Thoracic aorta (tissue), 2 donors: Measurements from ENCODE around the gene KCNK18. TPM values are rescaled to one million over a fixed set of nuclear protein-coding genes. Genes with fewer than 3 reads are reported as not detected.

ENCODE experiments used
- ATAC-seq: fragments of 150-250 bp; one replicate; pipeline ENCODE4 v1.8.0; 2017; ENCODE audit warnings: low read depth; ENCODE audit not compliant: insufficient number of reproducible peaks, low FRiP score
- DNase-seq: peaks from one replicate; pipeline ENCODE4 v3.0.0-alpha.2; 2020; ENCODE audit warnings: low spot score
- H3K27ac ChIP-seq, 2 donors: fragments of 200-600 bp; sonication (generic); 1 replicate in 1 of 2; 2 replicates in 1 of 2; pipeline ENCODE4 v1.5.1; 2016; ENCODE audit warnings: mild to moderate bottlenecking in 2 of 2, moderate library complexity in 2 of 2
- H3K27me3 ChIP-seq: fragments of 200-600 bp; sonication (generic); replicated peaks from 2 replicates; pipeline ENCODE4 v1.6.0; 2016; ENCODE audit warnings: mild to moderate bottlenecking; ENCODE audit not compliant: insufficient read depth
- H3K36me3 ChIP-seq: fragments of 200-600 bp; sonication (generic); one replicate; pipeline ENCODE4 v1.5.1; 2016
- H3K4me1 ChIP-seq, 2 donors: fragments of 200-600 bp; sonication (generic); 1 replicate in 1 of 2; 2 replicates in 1 of 2; pipeline versions ENCODE4 v1.5.1 to v1.6.0; 2016; ENCODE audit warnings: low read depth in 2 of 2, mild to moderate bottlenecking in 1 of 2; ENCODE audit not compliant: control insufficient read depth in 1 of 2
- H3K4me3 ChIP-seq: fragments of 200-600 bp; sonication (generic); 2 replicates; pipeline ENCODE4 v1.5.1; 2016; ENCODE audit warnings: mild to moderate bottlenecking
- H3K9me3 ChIP-seq: fragments of 200-600 bp; sonication (generic); 2 replicates; pipeline ENCODE4 v1.5.1; 2016
- total RNA-seq, 2 donors: library from RNA; depleted of rRNA; stranded (reverse); fragments of >200 nt; gene quantifications; one replicate each; pipeline versions ENCODE4 v1.1.0 to v1.2.3, GENCODE V29; 2016
- TF ChIP-seq, protein P1 (sequence below): fragments of 200-600 bp; sonication (generic); IDR thresholded peaks from one replicate; pipeline ENCODE4 v1.5.1; 2019; ENCODE audit warnings: antibody characterized with exemption

The KCNK18 gene
- total RNA-seq, 2 donors from 2014 or later, result not detected

DNA sequence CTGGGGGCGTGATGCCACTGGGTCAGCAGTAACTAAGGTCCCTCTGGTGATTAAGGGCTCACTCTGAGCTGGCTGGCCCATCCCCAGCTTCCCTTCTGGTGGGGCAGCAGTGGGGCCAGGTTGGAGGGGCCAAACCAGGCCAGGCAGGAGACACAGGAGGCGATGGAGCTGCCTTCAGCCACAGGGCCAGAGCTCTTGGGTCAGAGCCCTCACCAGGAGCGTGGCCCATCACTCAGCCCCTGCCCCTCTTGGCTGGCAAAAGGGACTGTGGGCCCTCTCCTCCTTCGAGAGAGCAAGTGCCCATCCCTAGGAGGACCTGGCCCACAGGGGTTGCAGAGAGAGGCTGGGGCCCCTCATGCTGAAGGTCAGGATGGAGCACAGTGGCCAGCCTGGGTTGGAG lies 4.5 kb downstream of the KCNK18 start:
- H3K4me3 ChIP-seq, result no peak overlapping the region
- no peak for DNase-seq
- H3K27me3 ChIP-seq, result no peaks in the 10 kb centered on the region
- no peaks in the 10 kb centered on the region for H3K4me1 ChIP-seq
- TF ChIP-seq, protein P1, sequence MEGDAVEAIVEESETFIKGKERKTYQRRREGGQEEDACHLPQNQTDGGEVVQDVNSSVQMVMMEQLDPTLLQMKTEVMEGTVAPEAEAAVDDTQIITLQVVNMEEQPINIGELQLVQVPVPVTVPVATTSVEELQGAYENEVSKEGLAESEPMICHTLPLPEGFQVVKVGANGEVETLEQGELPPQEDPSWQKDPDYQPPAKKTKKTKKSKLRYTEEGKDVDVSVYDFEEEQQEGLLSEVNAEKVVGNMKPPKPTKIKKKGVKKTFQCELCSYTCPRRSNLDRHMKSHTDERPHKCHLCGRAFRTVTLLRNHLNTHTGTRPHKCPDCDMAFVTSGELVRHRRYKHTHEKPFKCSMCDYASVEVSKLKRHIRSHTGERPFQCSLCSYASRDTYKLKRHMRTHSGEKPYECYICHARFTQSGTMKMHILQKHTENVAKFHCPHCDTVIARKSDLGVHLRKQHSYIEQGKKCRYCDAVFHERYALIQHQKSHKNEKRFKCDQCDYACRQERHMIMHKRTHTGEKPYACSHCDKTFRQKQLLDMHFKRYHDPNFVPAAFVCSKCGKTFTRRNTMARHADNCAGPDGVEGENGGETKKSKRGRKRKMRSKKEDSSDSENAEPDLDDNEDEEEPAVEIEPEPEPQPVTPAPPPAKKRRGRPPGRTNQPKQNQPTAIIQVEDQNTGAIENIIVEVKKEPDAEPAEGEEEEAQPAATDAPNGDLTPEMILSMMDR, result no peak
- H3K27ac ChIP-seq, result no peak overlapping the region
- no peaks in the 10 kb centered on the region for H3K9me3 ChIP-seq
- H3K36me3 ChIP-seq, result no peaks in the 10 kb centered on the region
- no peak for ATAC-seq

DNA sequence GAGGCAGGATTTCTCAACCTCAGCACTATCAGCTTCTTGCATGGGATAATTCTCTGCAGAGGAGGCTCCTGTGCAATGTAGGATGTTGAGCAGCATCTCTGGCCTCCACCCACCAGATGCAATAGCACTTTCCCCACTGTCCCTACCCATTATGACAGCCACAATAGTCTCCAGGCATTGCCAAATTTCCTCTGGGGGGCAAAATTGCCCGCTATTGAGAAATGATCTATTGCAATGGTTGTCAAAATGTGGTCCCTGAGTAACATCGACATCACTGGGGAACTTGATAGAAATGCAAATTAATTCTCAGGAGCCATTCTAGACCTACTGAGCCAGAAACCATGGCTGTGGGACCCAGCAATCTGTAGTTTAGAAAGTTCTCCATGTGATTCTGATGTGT lies 7.0 kb downstream of the KCNK18 start:
- Histone ChIP-seq H3K9me3 (no peaks in the 10 kb centered on the region), H3K36me3 (no peaks in the 10 kb centered on the region), H3K4me3 (no peak overlapping the region), H3K4me1 (no peaks in the 10 kb centered on the region), H3K27ac (no peak overlapping the region), H3K27me3 (no peaks in the 10 kb centered on the region)
- ATAC-seq (no peak), DNase-seq (no peak)
- TF ChIP-seq, protein P1, result no peak

DNA sequence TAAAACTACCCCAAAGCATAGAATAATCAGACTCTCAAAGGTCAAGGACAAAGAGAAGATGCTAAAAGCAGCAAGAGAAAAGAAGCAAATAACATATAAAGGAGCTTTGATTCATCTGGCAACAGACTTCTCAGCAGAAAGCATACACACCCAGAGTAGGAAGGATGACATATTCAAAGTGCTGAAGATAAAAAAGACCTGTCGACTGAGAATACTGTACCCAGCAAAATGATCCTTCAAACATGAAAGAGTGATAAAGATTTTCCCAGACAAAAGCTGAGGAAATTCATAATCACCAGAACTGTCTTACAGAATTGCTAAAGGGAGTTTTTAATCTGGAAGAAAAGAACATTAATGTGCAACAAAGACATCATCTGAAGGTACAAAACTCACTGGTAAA lies 14.9 kb downstream of the KCNK18 start:
- Histone ChIP-seq H3K36me3 (no peaks in the 10 kb centered on the region), H3K9me3 (peaks cover 5% of the 10 kb centered on the region), H3K4me1 (peaks cover 4 to 9% of the 10 kb centered on the region in 2 donors), H3K27ac (no peak overlapping the region), H3K27me3 (no peaks in the 10 kb centered on the region), H3K4me3 (no peak overlapping the region)
- DNase-seq, result no peak
- ATAC-seq, result no peak
- TF ChIP-seq, protein P1, result no peak

DNA sequence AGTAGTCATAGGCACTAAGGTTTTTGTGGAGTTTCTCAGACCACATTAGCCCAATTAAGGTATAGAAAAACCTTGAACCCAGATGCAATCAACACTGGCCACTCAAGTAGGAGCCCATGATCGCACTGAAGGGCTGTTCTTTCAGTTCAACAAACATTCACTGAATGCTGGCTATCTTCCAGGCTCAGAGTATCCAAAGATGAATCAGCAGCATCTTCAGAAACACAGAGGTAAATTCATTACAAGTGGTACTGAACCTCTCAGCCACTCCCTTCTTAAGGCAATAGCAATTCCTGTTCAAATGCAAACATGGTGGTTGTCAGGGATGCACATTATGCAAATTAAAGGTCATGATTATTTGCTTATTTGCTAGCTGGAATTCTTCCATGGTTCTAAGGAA lies 17.1 kb downstream of the KCNK18 start:
- no peaks in the 10 kb centered on the region for H3K27me3 ChIP-seq
- peaks cover 5% of the 10 kb centered on the region for H3K9me3 ChIP-seq
- H3K36me3 ChIP-seq, result no peaks in the 10 kb centered on the region
- no peak overlapping the region for H3K27ac ChIP-seq
- TF ChIP-seq, protein P1, result no peak
- peaks cover 5 to 13% of the 10 kb centered on the region in 2 donors for H3K4me1 ChIP-seq
- ATAC-seq, result no peak
- H3K4me3 ChIP-seq, result no peak overlapping the region
- DNase-seq, result no peak

DNA sequence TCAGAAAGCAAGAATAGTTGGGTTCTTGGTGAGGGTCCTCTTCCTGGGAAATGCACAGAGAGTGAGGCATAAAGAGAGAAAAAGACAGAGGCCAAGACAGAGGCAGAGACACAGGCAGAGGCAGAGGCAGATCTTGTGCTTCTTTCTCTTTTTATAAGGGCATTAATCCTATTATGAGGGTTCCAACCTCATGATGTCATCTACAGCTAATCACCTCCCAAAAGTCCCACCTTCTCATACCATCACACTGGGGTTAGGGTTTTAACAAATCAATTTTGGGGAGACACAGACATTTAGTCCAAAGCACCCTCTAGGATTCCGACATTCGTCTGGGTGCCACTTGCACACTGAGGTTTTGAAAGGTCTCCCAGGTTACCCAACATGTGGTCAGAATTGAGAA lies 17.8 kb downstream of the KCNK18 start:
- H3K4me1 ChIP-seq, result peaks cover 5 to 13% of the 10 kb centered on the region in 2 donors
- H3K27me3 ChIP-seq, result no peaks in the 10 kb centered on the region
- H3K27ac ChIP-seq, result no peak overlapping the region
- no peaks in the 10 kb centered on the region for H3K36me3 ChIP-seq
- no peak overlapping the region for H3K4me3 ChIP-seq
- TF ChIP-seq, protein P1, result no peak
- no peak for DNase-seq
- H3K9me3 ChIP-seq, result peaks cover 5% of the 10 kb centered on the region
- no peak for ATAC-seq
